Erythroblast (primary cell): ENCODE measurements around the gene FBXL7.

ENCODE experiments used
- GATA1 ChIP-seq: IDR thresholded peaks from 2 replicates; pipeline ENCODE4 v1.6.1; 2011; ENCODE audit warnings: low read depth, mild to moderate bottlenecking, control low read depth, low read length, moderate library complexity
- POLR2A ChIP-seq: IDR thresholded peaks from 2 replicates; pipeline ENCODE4 v1.6.1; 2011; ENCODE audit warnings: mild to moderate bottlenecking, low read length

GRCh38 chr5:15796096-15796495, 296.1 kb downstream of the FBXL7 start:
- TF ChIP-seq POLR2A (no peak), GATA1 (no peak)
